Glomerular visceral epithelial cell (primary cell): Measurements from ENCODE around the gene MED12L.

Experiments
- DNase-seq: peaks from one replicate; pipeline ENCODE4 v3.0.0-alpha.2; 2016; ENCODE audit errors: extremely low spot score

The MED12L gene

DNA sequence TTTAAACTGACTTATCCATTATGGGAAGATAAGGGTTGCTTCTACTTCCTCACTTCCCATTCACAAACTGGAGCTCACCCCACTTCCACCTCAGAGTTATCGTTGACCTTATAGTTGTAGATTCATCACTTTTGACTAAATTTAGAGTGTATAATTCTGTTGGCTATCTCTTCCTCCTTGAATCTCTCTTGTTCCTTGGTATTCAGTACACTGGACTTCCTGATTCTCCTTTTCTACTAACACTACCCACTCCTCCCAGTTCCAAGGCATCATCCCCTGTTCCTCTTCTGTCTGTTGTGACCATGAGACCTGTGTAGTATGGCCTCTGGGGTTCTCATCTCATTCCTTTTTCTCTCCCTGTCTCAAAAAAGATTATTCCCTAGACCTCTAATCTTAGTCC lies 237.0 kb downstream of the MED12L start:
- no peak for DNase-seq

DNA sequence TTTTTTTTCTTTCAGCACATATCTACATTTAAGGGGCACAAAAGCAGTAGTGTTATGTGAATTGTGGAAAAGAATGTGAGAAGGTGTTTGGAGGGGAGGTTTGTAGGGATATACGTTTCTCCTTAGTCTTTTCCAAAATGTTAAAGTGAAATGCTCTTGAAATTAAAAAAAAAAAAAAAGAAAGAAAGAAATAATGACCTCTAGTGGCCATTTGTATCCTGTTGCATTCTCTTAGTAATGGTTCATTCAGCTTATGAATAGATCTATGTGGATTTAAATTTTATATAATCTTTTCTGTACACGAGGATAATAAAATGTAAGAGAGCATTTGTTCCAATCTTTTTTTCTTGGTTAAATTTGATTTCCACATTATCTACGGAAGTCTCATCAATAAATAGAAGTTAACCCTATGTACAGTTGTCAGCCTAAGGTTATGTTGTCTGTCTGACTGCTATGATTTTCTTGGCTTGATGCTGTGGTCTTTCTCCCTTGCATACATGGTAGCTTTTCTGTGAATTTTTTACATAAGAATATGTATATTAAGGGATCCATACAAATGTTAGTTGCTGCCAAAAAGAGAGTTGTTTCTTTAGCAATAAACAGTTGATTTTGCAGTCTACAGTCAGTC lies 242.2 kb downstream of the MED12L start:
- DNase-seq, result no peak

DNA sequence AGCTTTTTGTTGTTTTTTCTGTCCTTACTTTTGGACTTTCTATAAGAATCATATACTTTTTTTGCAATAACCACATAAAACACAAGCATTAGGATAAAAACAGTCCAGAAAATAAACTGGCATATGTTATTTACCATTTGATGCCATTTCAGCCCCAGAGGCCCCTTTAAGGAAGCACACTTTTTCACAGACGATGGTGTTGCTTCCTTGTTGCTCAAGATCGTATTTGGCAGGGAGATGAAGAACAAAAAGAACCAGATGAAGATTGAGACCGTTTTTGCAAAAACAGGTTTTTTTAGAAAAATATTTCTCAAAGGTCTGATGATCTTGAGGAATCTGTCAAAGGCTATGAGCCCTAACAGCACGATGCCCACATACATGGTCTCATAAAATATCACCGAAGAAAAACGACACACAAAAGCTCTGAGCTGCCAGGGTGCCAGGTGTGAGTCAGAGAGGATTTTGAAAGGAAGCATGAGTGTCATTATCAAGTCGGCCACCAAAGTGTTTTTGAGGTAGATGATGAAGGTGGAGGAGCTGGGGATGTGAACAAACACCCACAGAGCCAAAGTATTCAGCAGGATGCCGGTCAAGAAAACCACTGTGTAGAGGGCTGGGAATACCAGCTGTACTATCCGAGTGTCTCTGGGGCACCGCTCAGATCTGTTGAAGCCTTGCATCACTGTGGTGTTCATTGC lies 243.0 kb downstream of the MED12L start:
- DNase-seq, result peak; percentile 42

DNA sequence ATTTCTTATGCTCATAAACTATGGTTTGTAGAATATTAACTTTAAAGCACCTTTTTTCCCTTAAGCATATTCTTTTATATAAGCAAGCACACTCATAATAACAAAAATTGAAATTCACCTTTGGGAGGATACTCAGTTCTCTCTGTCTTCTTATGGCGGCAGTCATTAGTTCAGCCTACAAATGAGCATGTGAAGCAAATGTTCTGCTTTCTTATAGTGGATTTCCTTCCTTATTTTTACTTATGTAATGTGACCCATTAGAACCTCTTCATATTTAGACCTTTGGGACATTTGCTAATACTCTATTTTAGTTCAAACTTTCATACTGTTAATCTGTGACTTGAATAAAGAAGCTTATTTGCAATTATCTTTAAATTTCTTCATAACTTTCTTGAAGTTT lies 243.9 kb downstream of the MED12L start, which contains the start of gene P2RY13:
Gene P2RY13, minus strand, starts transcription at position 187 of the 400 bp plus-strand sequence. Its CDS starts 21 bp downstream, at position 166.
- DNase-seq, result no peak

DNA sequence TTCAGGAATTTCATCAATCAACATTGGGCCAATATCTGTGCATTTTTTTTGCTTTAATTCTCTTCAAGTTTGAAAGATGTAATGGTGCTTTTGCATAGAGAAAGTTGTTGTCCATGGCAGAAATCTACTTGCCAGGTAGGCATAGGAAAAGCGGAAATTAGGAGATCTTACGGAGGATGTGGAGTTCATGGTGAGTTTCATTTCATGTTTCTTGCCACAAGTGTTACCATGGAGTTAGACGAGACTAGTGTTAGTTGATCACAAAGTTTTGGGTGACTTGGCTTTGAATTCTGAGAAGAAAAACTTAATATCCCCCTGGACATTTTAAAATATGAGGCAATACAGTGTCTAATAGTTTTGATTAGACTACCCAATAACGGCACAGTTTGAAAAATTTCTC lies 244.9 kb downstream of the MED12L start:
- DNase-seq, result no peak

DNA sequence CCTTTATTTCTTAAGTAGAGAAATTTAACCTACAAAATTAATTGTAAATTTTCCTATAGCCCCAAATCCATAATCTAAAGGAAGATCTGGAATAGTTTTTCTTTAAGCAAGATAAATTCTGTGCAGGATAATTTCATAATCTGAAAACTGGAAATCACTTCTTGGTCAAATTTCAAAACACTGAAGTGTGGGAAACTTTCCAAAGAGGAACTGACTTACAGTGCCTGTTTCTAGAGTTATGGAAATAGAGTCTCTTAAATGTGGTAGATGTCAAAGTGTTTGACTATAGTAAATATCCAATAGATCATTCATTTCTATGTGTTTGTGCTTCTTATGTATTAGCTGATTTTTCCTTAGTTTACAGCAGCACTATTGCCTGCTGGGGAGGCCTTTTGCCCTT lies 245.4 kb downstream of the MED12L start:
- DNase-seq, result no peak

DNA sequence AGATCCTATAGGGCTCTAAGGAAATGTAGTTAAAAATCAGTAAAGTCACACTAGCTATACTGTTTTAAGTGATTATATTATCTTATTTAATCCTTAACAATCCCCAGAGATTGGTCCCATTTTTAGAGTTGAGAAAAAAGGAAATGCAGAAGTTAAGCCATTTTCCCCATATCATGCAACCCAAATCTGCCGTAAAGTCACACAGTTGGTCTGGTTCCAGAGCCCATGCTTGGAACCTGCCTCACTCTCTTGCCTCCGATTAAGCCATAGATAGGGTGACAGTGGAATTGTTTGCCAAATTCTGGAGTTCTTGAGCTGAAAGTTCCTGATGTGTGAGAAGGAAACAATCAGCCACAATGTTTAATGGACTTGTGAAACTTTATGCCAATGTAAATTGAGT lies 246.2 kb downstream of the MED12L start:
- DNase-seq, result no peak

DNA sequence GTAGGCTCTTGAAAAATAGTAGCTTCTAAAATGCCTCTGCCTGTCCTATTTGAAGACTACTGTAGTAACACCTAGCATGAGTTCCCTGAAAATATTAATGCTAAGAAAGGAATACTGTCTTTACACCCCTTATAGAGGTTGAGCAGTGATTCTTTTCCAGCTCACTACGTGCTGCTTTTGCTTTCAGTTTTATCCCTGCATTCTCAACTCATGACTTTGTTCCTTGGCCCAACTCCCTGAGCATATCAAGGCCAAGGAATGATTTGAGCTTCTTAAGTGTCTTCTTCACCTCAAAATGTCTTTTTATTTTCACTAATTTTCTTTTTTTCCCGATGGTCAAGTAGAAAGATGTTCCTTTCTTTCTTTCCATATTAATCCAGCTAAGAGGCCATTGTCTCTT lies 260.4 kb downstream of the MED12L start:
- peak; percentile 30 for DNase-seq

DNA sequence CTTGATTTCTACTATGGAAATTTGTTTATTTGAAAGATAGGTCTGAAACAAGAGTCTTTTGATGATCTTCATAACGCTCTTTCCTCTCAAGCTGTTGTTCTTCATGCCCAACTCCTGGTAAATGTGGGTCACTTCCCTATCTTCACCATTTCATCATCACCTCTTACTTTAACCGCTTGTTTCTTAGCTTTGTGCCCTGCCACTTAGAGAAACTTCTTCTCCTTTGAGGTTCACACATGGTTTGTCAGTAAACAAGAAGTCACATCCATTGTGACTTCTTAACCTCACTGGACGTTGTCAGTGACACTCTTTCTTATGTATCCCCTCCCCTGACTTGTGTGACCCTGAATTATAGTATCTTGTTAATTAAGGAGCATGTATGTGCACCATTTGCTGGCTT lies 260.8 kb downstream of the MED12L start:
- DNase-seq, result no peak

DNA sequence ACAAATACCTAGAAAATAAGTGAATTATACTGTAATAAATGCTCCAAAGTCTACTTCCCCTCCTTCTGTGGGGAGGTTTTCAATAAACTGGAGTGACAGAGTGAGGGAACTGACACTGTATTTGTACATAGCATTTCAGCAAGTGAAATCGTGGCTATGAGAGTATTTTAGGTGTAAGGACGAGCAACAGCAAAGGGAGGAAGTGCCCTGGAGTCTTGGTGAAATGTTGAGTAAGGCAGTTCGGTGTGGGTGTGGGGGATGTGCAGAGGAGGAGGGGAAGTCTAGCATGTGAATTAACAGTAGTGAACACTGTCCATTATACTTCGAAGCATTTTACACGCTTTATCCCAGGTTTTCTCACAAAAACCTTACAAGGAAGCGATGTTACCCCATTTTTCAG lies 262.0 kb downstream of the MED12L start:
- DNase-seq, result no peak

DNA sequence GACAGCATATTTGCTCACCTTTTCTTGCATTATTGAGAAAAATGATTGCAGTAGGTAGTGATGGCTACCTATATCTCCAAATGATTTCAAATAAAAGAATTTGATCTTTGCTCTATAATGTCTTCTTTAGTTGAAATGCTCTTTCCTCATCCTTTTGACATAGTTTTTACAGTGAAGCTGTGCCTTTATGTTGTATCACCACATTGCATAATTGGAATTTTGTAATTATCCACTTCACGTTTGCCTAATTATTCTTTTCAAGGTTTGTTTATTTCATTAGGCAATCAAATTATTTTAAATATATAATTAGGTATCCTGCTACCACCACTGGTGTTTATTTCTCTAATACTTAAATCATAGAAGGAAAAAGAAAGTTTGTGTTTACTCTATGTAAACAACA lies 265.2 kb downstream of the MED12L start:
- no peak for DNase-seq

DNA sequence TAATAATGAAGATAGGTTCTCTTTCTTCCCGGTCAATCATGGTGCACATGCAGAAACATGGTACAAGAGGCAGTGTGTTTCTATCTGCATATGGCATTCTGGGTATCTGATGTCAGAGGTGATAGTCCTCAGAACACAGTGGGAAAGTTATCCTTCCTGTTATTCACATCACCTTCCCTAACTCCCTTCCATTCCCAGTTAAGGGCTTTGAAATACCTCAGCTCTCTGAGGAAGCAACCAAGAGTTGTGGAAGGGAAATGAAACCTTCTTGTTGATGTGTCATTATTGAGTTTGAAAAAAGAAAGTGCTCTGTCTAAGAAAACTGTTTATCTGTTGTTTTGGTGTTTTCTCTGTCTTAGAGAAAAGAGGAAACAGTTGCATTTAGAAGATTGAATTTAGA lies 265.8 kb downstream of the MED12L start:
- no peak for DNase-seq

DNA sequence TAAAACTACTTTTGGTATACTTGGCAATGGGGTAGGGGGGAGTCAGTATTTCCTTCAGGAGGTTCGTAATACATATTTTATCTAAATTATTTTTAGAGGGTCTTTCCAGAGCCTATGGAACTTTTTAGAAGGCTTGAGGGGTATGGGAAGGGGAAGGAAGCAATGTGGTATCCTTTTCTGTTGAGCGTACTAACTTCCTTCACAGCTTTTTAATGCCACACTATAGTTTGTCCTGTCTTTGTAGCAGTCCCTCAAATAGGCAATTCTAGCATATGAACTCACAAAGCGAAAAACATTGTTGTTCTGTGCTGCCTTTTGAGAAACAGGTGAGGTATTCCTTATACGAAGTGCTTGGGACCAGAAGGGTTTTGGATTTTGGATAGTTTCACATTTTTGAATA lies 266.2 kb downstream of the MED12L start:
- no peak for DNase-seq

DNA sequence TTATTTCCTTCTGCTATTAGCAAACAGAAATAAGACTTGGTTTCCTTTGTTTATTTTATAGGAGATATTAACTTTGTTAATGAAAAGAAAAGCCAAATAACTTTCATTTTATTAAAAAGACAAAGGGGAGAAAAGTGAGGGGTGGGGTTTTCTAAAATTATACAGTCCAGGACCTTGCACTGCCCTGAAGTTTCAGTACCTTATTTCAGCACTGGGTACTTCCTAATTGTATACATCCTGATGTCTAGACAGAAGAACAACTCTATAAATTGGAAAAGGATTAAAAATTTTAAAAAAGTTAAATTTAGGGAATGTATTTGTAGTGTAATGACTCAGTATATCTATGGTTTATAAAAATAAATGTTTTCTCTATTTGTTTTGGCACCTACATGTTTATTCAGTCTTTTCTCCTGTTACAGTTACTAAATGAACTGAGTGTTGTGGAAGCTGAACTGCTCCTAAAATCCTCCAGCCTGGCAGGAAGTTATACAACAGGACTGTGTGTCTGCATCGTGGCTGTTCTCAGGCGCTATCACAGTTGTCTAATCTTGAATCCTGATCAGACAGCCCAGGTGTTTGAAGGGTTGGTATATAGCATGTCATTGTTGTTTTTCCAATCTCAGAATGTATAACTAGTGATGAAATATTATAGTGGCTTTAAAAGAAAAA lies 271.5 kb downstream of the MED12L start:
- DNase-seq, result no peak

DNA sequence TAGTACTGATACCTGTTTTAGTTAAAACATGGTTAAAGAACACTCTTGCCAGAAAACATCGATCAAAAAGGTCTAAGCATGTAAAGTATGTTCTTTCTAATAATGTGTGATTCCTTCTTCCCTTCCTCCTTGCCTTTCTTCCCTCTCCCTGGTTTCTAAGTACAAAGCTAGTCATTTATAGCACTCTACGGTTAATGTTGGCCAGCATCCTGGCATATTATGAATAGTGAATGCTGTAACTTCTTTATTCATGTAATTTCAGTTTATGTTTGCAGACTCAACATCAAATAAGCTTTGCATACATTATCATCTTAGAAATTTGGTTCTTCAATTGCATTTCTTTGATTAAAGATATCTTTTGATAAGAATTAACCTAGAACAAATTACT lies 272.0 kb downstream of the MED12L start:
- no peak for DNase-seq

DNA sequence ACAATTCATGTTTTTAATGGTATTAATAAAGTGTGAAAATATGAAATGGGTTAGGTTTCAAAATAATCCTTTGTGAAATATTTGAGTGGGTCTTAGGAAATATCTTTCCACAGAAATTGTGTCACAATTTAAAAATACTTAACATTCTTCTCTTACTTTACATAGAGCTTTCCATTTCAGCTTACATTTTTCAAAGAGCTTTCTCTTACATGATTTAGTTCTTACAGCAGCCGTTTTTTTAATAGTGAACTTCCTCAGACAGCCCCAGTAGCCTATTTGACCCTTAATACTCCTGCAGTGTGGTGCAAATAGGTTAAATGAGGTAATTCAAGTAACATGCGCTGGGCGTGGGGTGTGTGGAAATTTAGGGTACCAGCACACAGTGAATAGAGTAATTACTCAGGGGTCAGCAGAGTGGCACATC lies 277.3 kb downstream of the MED12L start:
- no peak for DNase-seq

DNA sequence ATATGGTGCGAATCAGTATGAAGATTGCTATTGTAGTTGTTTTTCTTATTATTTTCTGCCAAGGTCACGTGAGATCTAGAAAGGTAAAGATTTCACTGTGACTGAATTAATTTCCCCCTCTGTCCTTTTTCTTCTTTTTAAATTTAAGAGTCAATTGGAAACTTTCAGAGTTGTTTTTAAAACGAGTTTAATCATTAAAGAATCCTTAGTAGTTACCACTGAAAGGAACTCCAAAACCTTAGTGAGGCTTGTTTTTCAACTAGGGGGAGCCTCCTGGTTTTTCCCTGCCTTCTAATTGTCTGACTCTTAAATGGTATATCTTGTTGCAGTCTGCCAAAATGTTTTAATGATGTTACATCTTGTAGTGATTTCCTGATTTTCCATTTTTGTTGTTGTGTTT lies 281.5 kb downstream of the MED12L start:
- DNase-seq, result no peak

DNA sequence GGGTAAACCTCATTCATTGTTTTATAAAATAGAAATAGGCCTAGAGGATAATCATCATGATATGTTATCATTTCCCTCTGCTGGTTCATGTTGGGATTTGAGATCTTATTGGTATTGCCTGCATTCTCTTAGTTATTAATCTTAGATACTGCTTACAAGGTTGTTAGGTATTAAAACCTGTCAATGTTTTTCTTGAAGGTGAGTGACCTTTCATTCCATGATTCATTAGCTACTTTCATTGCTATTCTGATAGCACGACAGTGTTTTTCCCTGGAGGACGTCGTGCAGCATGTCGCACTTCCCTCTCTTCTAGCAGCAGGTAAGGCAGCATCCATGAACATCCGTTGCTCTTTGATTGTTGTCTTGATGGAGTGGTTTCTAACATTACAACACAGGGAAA lies 282.0 kb downstream of the MED12L start:
- DNase-seq, result no peak

DNA sequence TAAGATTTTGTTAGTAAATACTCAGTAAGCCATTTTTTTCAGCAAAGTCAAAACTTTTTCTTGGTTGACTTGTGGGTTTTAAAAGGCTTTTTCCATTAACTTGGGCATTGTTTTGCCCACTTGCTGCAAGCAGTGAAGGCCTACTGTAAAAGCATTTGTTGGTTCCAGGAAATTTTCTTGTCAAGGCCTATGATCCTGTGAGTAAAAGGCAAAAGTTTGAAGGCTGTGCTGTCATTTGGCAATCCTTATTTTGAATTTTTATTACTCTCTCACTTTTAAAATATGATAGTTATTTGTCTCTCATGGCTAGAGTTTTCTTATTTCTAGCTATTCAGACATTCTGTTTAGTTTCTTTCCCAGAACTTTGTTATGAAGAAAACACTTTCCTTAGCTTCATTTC lies 286.1 kb downstream of the MED12L start:
- no peak for DNase-seq

DNA sequence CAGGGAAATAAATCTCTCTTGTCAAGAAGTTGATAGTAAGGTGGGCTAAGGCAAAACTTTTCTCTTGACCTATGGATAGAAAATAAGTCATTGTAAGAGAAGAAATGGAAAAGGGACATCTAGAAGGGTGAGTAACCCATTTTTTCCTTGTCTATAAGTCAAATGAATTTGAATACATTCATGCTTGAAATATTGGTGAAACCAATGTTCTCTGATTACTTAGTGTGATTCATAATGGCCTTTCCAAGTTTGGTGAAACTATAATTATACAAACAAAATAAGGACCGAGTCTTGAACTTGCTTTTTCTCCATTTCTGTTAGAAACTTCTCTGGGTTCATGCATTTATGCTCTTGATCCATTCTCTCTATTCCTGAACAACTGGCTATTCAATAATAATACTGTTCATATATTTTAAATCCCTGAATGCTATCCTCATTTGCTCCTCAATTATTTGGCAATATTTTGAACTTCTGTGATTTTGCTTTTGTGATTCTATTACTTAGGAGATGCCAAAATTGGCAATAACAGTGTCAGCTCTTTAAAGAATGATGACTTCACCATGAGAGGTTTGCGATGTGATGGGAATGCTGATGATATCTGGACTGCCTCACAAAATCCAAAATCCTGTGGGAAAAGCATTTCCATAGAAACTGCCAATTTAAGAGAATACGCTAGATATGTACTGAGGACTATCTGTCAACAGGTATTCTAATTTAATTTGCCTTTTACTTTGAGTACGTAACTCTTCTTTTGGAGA lies 286.8 kb downstream of the MED12L start:
- DNase-seq, result no peak

DNA sequence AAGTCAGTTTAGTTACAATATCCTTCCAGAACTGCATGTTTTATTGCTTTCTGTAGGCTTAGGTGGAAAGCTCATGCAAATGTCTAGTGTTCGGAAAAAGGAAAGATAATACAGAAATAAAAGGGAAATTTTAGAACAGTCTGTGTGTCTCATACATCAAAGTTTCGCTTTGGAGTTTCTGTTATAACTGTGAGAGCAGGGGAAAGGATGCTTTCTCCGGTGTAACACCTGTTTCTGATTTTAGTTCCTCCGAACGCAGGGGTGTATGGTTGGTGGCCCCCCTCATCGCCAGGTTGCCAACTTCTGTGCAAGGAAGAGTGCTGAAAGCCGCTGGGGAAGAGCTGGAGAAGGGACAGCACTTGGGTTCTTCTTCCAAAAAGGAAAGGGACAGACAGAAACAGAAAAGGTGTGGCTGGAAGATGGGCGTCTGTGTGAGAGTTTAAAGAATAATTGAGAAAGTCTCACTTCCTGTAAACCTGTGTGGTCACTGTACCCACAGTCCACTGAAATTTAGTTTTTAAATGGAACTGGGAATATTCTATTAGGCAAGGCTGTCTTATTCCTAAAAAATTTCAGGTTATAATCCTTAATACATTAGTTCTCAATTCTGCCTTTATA lies 292.4 kb downstream of the MED12L start:
- DNase-seq, result no peak
